NCI-H2107 treated with DMSO at 0.1 percent for 48 hours (cell line): ENCODE measurements around the gene TM6SF1.

Experiments used
- DNase-seq: peaks from one replicate; lab custom pipeline; 2025; ENCODE audit not compliant: unreplicated experiment; lab: John Stamatoyannopoulos, UW

Gene TM6SF1

GRCh38 chr15:83170474-83171165 lies 63.2 kb downstream of the TM6SF1 start:
- no peak for DNase-seq

- DNase-seq = no peak
Measured at GRCh38 chr15:83174891-83175290, 67.4 kb downstream of the TM6SF1 start.

- DNase-seq = no peak
Measured at GRCh38 chr15:83178390-83178789, 70.9 kb downstream of the TM6SF1 start.

GRCh38 chr15:83178869-83179325 lies 71.5 kb downstream of the TM6SF1 start:
- DNase-seq = no peak

GRCh38 chr15:83185561-83185960 lies 78.1 kb downstream of the TM6SF1 start:
- no peak for DNase-seq
